Stomach (tissue), 9 donors: ENCODE measurements around the gene DCLK1. TPM values are rescaled to one million over a fixed set of nuclear protein-coding genes. Genes with fewer than 3 reads are reported as not detected.
A peak's percentile ranks its signal among the peaks of the same experiment; 100 is the strongest.

ENCODE experiments used
- DNase-seq, 2 donors: peaks; one replicate each; pipeline versions ENCODE4 v3.0.0 to v3.0.0-alpha.2; 2013 to 2019
- H3K27ac ChIP-seq, 5 donors: fragments of 200-600 bp in 4 of 5; sonication (generic) in 4 of 5; one replicate each; pipeline ENCODE4 v1.5.1; 2013 to 2019; ENCODE audit warnings: mild to moderate bottlenecking in 1 of 5, moderate library complexity in 1 of 5
- H3K27me3 ChIP-seq, 3 donors: fragments of 200-600 bp; sonication (generic); one replicate each; pipeline ENCODE4 v1.5.1; 2017 to 2019; ENCODE audit warnings: mixed run types in 1 of 3
- H3K36me3 ChIP-seq, 4 donors: fragments of 200-600 bp; sonication (generic); 1 replicate in 3 of 4; 2 replicates in 1 of 4; pipeline ENCODE4 v1.5.1; 2016 to 2019
- H3K4me1 ChIP-seq, 4 donors: fragments of 200-600 bp; sonication (generic); one replicate each; pipeline ENCODE4 v1.5.1; 2016 to 2019
- H3K4me3 ChIP-seq, 4 donors: fragments of 200-600 bp; sonication (generic) in 3 of 4; one replicate each; pipeline ENCODE4 v1.5.1; 2016 to 2019; ENCODE audit warnings: mild to moderate bottlenecking in 1 of 4
- H3K9me3 ChIP-seq, 4 donors: fragments of 200-600 bp; sonication (generic); one replicate each; pipeline ENCODE4 v1.5.1; 2016 to 2019
- EP300 ChIP-seq: sonication (generic); formaldehyde crosslinking; IDR thresholded peaks from one replicate; pipeline ENCODE4 v1.6.1; 2017; ENCODE audit warnings: antibody characterized with exemption
- POLR2A ChIP-seq, 4 donors: fragments of 450-650 bp; IDR thresholded peaks; one replicate each; pipeline ENCODE4 v1.6.1; 2016; ENCODE audit warnings: antibody characterized with exemption in 4 of 4, control low read depth in 2 of 4, mild to moderate bottlenecking in 1 of 4, moderate library complexity in 1 of 4
- POLR2AphosphoS5 ChIP-seq, 3 donors: sonication (generic); formaldehyde crosslinking; IDR thresholded peaks; one replicate each; pipeline ENCODE4 v1.6.1; 2016; ENCODE audit warnings: antibody characterized with exemption in 3 of 3
- WGBS, 5 donors: extraction: QIAGEN DNeasy Blood & Tissue Kit in 3 of 5; methylation state at CpG; one replicate each; pipeline versions ENCODE4 v1.1.5 to v1.1.7; 2013 to 2018; 5-methylcytosine and 5-hydroxymethylcytosine counted together
- intact Hi-C: fragments of 100-400 bp; cut with DNase I; formaldehyde crosslinking; loops from one replicate; pipeline ENCODE4 v1.15.1; 2023; ENCODE audit warnings: low total_unique reads
- polyA plus RNA-seq, 3 donors: library from polyadenylated mRNA; stranded (reverse); fragments of 200-250 nt; gene quantifications; one replicate each; pipeline ENCODE4 v1.2.3, GENCODE V29; 2013
- total RNA-seq, 5 donors: library from RNA; depleted of rRNA; stranded (reverse); fragments of >200 nt; gene quantifications; one replicate each; pipeline versions ENCODE4 v1.1.0 to v1.2.3, GENCODE V29; 2014 to 2016
- TF ChIP-seq, protein P1 (sequence below), 7 experiments: fragments of 450-650 bp in 4 of 7; fragments of 200-600 bp in 3 of 7; sonication (generic) in 3 of 7; IDR thresholded peaks; one replicate each; pipeline ENCODE4 v1.5.1; 2016 to 2019; ENCODE audit warnings: antibody characterized with exemption in 7 of 7, control low read depth in 2 of 7, mild to moderate bottlenecking in 1 of 7
- donor health status: healthy with polysubstance abuse.
- donor health status: Bipolar disorder and iron deficiency.
- donor health status: healthy.

Gene DCLK1
- total and polyA plus RNA-seq, 8 donors = 0.68 to 36.7 (median 4.1) TPM

DNA sequence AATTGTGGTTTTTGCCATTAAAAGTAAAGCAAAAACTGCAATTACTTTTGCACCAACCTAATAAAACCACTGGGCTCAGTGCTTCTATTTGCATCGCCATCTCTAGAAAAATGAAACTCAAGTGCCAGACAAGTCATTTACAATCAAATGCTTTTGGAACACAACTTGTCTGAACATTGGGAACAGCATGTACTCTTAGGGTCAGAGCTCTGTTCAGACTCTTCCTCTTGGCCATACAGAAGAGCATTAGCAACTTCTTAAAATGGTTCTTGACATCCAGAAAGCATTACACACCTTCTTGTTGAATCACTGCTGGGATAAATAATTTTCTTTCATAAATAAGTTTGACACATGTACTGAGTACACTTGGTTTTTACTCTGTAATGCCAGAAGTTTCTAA lies 272.5 kb downstream of the DCLK1 start:
- no peak for DNase-seq
- no peaks in the 10 kb centered on the region for H3K9me3 ChIP-seq

DNA sequence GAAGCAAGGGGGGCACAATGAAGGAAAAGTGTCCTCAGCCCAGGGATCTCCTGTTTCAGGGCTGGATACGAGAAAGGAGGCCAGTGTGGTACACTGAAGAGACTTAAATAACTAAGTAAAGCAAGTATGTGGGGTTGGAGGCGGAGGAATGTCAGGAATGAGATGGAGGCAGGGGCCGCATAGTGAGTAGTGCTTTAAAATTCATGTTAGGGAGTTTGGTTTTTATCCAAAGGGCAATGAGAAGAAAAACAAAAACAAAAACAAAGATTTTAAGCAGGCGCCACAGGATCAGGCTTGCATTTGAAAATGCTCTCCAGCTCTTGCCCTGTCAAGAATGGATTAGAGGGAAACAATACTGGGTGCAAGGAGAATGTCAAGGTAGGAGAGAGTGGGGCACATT lies 273.4 kb downstream of the DCLK1 start:
- Histone ChIP-seq H3K36me3 (no peaks in the 10 kb centered on the region), H3K4me3 (no peak overlapping the region), H3K27me3 (no peaks in the 10 kb centered on the region), H3K9me3 (no peaks in the 10 kb centered on the region), H3K27ac (peak overlapping the region in 4 of 5 donors; percentile 48 to 85 (median 59)), H3K4me1 (peaks cover 0 to 25% (median 11%) of the 10 kb centered on the region in 4 donors)
- DNase-seq = no peak
- intact Hi-C loops = no loop called here
- 41 to 70% (median 61%) methylated on average over 4 of the region's 4 CpGs for WGBS, 5 donors
- no peak for TF ChIP-seq POLR2AphosphoS5 (IDR thresholded peaks at IDR 0.05)
- TF ChIP-seq EP300 = no peak
- TF ChIP-seq, protein P1, sequence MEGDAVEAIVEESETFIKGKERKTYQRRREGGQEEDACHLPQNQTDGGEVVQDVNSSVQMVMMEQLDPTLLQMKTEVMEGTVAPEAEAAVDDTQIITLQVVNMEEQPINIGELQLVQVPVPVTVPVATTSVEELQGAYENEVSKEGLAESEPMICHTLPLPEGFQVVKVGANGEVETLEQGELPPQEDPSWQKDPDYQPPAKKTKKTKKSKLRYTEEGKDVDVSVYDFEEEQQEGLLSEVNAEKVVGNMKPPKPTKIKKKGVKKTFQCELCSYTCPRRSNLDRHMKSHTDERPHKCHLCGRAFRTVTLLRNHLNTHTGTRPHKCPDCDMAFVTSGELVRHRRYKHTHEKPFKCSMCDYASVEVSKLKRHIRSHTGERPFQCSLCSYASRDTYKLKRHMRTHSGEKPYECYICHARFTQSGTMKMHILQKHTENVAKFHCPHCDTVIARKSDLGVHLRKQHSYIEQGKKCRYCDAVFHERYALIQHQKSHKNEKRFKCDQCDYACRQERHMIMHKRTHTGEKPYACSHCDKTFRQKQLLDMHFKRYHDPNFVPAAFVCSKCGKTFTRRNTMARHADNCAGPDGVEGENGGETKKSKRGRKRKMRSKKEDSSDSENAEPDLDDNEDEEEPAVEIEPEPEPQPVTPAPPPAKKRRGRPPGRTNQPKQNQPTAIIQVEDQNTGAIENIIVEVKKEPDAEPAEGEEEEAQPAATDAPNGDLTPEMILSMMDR (IDR thresholded peaks at IDR 0.05) = no peak
- TF ChIP-seq POLR2A (IDR thresholded peaks at IDR 0.05) = no peak

More for the DNA sequence above, 272.5 kb downstream of the DCLK1 start:
- no peaks in the 10 kb centered on the region for H3K36me3 ChIP-seq
- no peak overlapping the region for H3K4me3 ChIP-seq
- TF ChIP-seq EP300 (peak; percentile 79), POLR2A (IDR thresholded peaks at IDR 0.05) (no peak), POLR2AphosphoS5 (IDR thresholded peaks at IDR 0.05) (peak; percentile 81 to 99 (median 94))
- TF ChIP-seq, protein P1 (IDR thresholded peaks at IDR 0.05) = no peak
- intact Hi-C loops = no loop called here
- peak overlapping the region in 4 of 5 donors; percentile 62 to 85 (median 64) for H3K27ac ChIP-seq
- H3K27me3 ChIP-seq = no peaks in the 10 kb centered on the region
- peaks cover 0 to 25% (median 11%) of the 10 kb centered on the region in 4 donors for H3K4me1 ChIP-seq
- WGBS, 5 donors = 74 to 90% (median 83%) methylated on average over 1 of the region's 1 CpG

DNA sequence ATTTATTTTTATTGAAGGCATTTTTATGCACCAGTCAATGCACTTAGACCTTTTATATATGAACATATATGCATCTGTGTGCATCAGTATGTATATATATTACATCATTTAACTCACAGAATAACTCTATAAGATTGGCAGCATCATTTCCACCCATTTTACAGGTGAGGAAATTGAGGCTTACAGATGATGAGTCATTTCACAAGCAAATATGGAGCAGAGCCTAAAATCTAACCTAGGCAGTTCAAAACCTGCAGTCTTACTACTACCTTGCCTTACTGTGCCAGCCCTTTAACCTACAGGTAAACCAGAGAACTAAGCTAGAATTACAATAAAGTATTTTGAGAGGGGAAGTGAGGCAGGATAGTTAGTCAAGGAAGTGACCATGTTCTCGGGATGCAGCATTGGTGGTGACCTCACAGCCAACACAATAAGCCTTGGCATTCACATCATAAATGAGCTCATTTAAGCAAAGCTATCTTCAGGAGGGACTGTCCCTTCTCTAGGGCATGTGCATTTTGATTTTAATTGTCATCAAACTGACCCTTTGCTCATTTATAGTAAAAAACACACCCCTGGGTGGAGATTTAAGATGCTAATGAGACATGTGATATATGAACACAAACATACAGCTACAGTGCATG lies 274.3 kb downstream of the DCLK1 start:
- intact Hi-C loops = no loop called here
- WGBS, 5 donors = 47 to 65% (median 59%) methylated on average over 1 of the region's 1 CpG
- Histone ChIP-seq H3K36me3 (no peaks in the 10 kb centered on the region), H3K4me3 (no peak overlapping the region), H3K27ac (peak overlapping the region in 3 of 5 donors; percentile 54 to 85 (median 64)), H3K4me1 (peaks cover 0 to 25% (median 11%) of the 10 kb centered on the region in 4 donors), H3K9me3 (no peaks in the 10 kb centered on the region), H3K27me3 (no peaks in the 10 kb centered on the region)
- TF ChIP-seq EP300 = no peak
- no peak for TF ChIP-seq POLR2A (IDR thresholded peaks at IDR 0.05)
- TF ChIP-seq, protein P1 (IDR thresholded peaks at IDR 0.05) = no peak
- no peak for TF ChIP-seq POLR2AphosphoS5 (IDR thresholded peaks at IDR 0.05)
- DNase-seq = no peak

DNA sequence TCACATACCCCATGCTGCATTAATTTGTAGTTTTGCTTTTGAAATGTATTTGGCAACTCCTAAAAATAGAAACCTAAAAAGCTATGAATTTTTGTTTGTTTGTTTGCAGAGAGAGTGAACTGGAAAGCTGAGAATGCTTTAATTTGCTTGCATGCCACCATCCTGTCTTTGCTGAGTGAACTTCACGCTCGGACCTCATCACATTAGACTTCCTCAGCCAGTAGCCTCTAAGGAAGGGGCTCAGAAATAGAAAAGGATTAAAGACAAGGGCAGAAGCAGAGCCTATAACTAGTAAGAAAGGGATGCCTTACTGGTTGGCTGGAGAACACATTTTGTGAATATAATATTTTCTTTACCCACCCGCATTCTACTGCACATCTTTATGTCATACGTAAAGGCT lies 275.1 kb downstream of the DCLK1 start:
- WGBS, 5 donors = 59 to 71% (median 63%) methylated on average over 4 of the region's 4 CpGs
- Histone ChIP-seq H3K4me1 (peaks cover 0 to 25% (median 11%) of the 10 kb centered on the region in 4 donors), H3K27ac (peak overlapping the region in 1 of 5 donors; percentile 85), H3K4me3 (no peak overlapping the region), H3K9me3 (no peaks in the 10 kb centered on the region), H3K27me3 (no peaks in the 10 kb centered on the region), H3K36me3 (no peaks in the 10 kb centered on the region)
- intact Hi-C loops = no loop called here
- TF ChIP-seq POLR2A (IDR thresholded peaks at IDR 0.05) (no peak), EP300 (no peak), POLR2AphosphoS5 (IDR thresholded peaks at IDR 0.05) (no peak)
- TF ChIP-seq, protein P1 (IDR thresholded peaks at IDR 0.05) = no peak
- DNase-seq = no peak
